DND-41 (cell line): ENCODE data around the gene ABCG2.
"Not testable (repeated sequence)": the region's sequence is repeated elsewhere in the genome, so short reads cannot be mapped to it uniquely, and the experiment has no call there.

Source experiments
- ATAC-seq: fragments of 200-7000 bp; cut with Tn5 transposase; 3 replicates; pipeline ENCODE4 v1.9.1; 2021; ENCODE audit warnings: low read depth; ENCODE audit not compliant: insufficient read depth
- DNase-seq: peaks from one replicate; pipeline ENCODE4 v3.0.0-alpha.2; 2020
- H2AFZ ChIP-seq: 2 replicates; pipeline ENCODE4 v1.6.0; 2012; ENCODE audit warnings: low read depth, low read length
- H3K27ac ChIP-seq: 2 replicates; pipeline ENCODE4 v1.5.1; 2012; ENCODE audit warnings: low read length, inconsistent platforms
- H3K27me3 ChIP-seq: fragments of 200-600 bp; sonication (generic); 2 replicates; pipeline ENCODE4 v1.6.0; 2012; ENCODE audit warnings: low read length, mild to moderate bottlenecking, inconsistent platforms; ENCODE audit not compliant: insufficient read depth, poor library complexity
- H3K36me3 ChIP-seq: 2 replicates; pipeline ENCODE4 v1.5.1; 2012; ENCODE audit warnings: low read length, inconsistent platforms; ENCODE audit not compliant: insufficient read depth
- H3K4me1 ChIP-seq: 2 replicates; pipeline ENCODE4 v1.5.1; 2012; ENCODE audit warnings: mild to moderate bottlenecking, low read length; ENCODE audit not compliant: insufficient read depth
- H3K4me2 ChIP-seq: 2 replicates; pipeline ENCODE4 v1.6.0; 2012; ENCODE audit warnings: mild to moderate bottlenecking, moderate library complexity, low read length, inconsistent platforms; ENCODE audit not compliant: insufficient read depth
- H3K4me3 ChIP-seq, 2 experiments: fragments of 200-600 bp in 1 of 2; shearing (Covaris generic) in 1 of 2; 2 replicates each; pipeline ENCODE4 v1.5.1; 2012 to 2016; ENCODE audit warnings: inconsistent platforms in 2 of 2, low read length in 2 of 2, mild to moderate bottlenecking in 2 of 2, low read depth in 1 of 2, moderate library complexity in 1 of 2
- H3K79me2 ChIP-seq: 2 replicates; pipeline ENCODE4 v1.6.0; 2012; ENCODE audit warnings: low read length, inconsistent platforms; ENCODE audit not compliant: insufficient read depth
- H3K9ac ChIP-seq: 2 replicates; pipeline ENCODE4 v1.6.0; 2012; ENCODE audit warnings: low read depth, mild to moderate bottlenecking, inconsistent platforms, low read length, moderate library complexity
- H3K9me3 ChIP-seq: 2 replicates; pipeline ENCODE4 v1.5.1; 2012; ENCODE audit warnings: low read length, moderate library complexity, mild to moderate bottlenecking, inconsistent platforms; ENCODE audit not compliant: insufficient read depth, severe bottlenecking
- H4K20me1 ChIP-seq: 2 replicates; pipeline ENCODE4 v1.6.0; 2012; ENCODE audit warnings: low read length; ENCODE audit not compliant: insufficient read depth
- EZH2 ChIP-seq: IDR thresholded peaks from 3 replicates; pipeline ENCODE4 v1.6.1; 2012; ENCODE audit warnings: borderline replicate concordance, low read depth, mild to moderate bottlenecking, moderate library complexity, low read length, inconsistent platforms; ENCODE audit not compliant: severe bottlenecking
- TF ChIP-seq, protein P1 (sequence below): IDR thresholded peaks from 2 replicates; pipeline ENCODE4 v1.5.1; 2012; ENCODE audit warnings: borderline replicate concordance, low read length, moderate library complexity, mild to moderate bottlenecking; ENCODE audit not compliant: poor library complexity, severe bottlenecking; ENCODE audit errors: extremely low read depth

Gene ABCG2

DNA sequence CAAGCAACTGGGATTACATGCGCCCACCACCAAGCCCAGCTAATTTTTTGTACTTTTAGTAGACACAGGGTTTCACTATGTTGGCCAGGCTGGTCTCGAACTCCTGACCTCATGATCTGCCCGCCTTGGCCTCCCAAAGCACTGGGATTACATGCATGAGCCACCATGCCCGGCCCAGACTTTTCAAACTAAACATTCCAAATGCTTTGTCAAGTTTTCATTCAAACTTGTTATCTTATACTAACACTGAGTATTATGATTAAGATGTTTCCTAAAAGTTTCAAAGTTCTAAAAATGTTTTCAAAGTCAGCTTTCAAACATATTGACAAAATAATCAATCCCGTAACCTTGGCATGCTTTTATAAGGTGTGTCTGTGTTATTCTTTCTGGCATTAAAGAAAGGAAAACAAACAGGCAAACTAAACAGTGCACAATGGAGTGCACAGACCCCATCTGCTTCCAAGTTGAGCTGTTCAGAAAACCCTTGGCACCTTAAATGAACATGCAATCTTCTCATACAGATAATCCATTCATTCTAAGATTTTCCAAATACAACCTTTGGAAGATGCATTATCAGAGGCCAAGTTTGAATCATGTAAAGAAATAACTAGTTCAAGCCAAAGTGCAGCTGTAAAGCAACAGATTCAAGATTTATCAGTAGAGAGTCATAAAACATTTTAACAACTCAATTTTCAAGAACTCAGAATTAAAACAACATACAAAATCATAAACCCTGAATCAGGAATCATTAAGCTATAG lies 49.1 kb downstream of the ABCG2 start:
- H3K4me1 ChIP-seq, result no peaks in the 10 kb centered on the region
- TF ChIP-seq EZH2, result no peak
- TF ChIP-seq, protein P1, sequence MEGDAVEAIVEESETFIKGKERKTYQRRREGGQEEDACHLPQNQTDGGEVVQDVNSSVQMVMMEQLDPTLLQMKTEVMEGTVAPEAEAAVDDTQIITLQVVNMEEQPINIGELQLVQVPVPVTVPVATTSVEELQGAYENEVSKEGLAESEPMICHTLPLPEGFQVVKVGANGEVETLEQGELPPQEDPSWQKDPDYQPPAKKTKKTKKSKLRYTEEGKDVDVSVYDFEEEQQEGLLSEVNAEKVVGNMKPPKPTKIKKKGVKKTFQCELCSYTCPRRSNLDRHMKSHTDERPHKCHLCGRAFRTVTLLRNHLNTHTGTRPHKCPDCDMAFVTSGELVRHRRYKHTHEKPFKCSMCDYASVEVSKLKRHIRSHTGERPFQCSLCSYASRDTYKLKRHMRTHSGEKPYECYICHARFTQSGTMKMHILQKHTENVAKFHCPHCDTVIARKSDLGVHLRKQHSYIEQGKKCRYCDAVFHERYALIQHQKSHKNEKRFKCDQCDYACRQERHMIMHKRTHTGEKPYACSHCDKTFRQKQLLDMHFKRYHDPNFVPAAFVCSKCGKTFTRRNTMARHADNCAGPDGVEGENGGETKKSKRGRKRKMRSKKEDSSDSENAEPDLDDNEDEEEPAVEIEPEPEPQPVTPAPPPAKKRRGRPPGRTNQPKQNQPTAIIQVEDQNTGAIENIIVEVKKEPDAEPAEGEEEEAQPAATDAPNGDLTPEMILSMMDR, result no peak
- H3K27ac ChIP-seq, result no peak overlapping the region
- no peaks in the 10 kb centered on the region for H3K9me3 ChIP-seq
- no peak overlapping the region for H3K4me3 ChIP-seq
- H3K27me3 ChIP-seq, result no peaks in the 10 kb centered on the region
- H3K79me2 ChIP-seq, result no peaks in the 10 kb centered on the region
- ATAC-seq (no peak), DNase-seq (no peak)
- H3K9ac ChIP-seq, result no peak overlapping the region
- H3K36me3 ChIP-seq, result no peaks in the 10 kb centered on the region
- no peak overlapping the region for H3K4me2 ChIP-seq
- no peak overlapping the region for H2AFZ ChIP-seq
- H4K20me1 ChIP-seq, result no peaks in the 10 kb centered on the region

DNA sequence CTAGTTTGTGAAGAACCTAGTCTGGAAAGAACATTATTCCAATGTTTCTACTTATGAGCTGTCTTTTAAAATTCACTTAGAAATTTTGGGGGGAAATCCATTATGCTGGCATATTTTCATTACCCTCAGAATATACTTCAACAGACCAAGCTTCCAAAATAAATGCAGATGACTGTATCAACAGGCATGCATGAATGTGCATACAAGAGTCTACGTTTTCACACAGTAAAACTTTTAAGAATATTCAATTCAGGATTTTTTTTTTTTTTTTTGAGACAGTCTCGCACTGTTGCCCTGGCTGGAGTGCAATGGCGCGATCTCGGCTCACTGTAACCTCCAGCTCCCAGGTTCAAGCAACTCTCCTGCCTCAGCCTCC lies 49.7 kb downstream of the ABCG2 start:
- Histone ChIP-seq H3K9me3 (no peaks in the 10 kb centered on the region), H3K4me3 (no peak overlapping the region), H4K20me1 (no peaks in the 10 kb centered on the region), H3K27me3 (no peaks in the 10 kb centered on the region), H3K36me3 (no peaks in the 10 kb centered on the region), H3K4me1 (no peaks in the 10 kb centered on the region), H3K27ac (no peak overlapping the region), H3K9ac (no peak overlapping the region), H3K4me2 (no peak overlapping the region), H2AFZ (no peak overlapping the region), H3K79me2 (no peaks in the 10 kb centered on the region)
- ATAC-seq (no peak), DNase-seq (no peak)
- TF ChIP-seq, protein P1, result no peak

GRCh38 chr4:88108108-88108465 lies 50.4 kb downstream of the ABCG2 start:
- not testable (repeated sequence) for H3K4me2 ChIP-seq, H3K27ac ChIP-seq, H3K4me1 ChIP-seq

GRCh38 chr4:88107406-88108107 lies 50.9 kb downstream of the ABCG2 start:
- Histone ChIP-seq H3K27ac (no peak overlapping the region), H3K4me1 (no peaks in the 10 kb centered on the region), H3K36me3 (no peaks in the 10 kb centered on the region), H3K79me2 (no peaks in the 10 kb centered on the region), H3K4me3 (no peak overlapping the region), H3K27me3 (no peaks in the 10 kb centered on the region), H4K20me1 (no peaks in the 10 kb centered on the region), H3K4me2 (no peak overlapping the region), H3K9me3 (no peaks in the 10 kb centered on the region), H3K9ac (no peak overlapping the region), H2AFZ (no peak overlapping the region)
- ATAC-seq, result no peak
- no peak for DNase-seq
- no peak for TF ChIP-seq EZH2

More at GRCh38 chr4:88108108-88108465, 50.4 kb downstream of the ABCG2 start:
- ATAC-seq, DNase-seq, H4K20me1 ChIP-seq, H3K9me3 ChIP-seq, H3K4me3 ChIP-seq, H3K27me3 ChIP-seq, H3K36me3 ChIP-seq, H3K79me2 ChIP-seq, H3K9ac ChIP-seq, H2AFZ ChIP-seq: not testable (repeated sequence)
